Hematopoietic multipotent progenitor cell (in vitro differentiated cells): ENCODE data around the gene GNB2. TPM values are rescaled to one million over a fixed set of nuclear protein-coding genes. Genes with fewer than 3 reads are reported as not detected.
"Not testable (repeated sequence)": the region's sequence is repeated elsewhere in the genome, so short reads cannot be mapped to it uniquely, and the experiment has no call there.

Experiments
- DNase-seq, 3 donors: peaks; one replicate each; pipeline ENCODE4 v3.0.0-alpha.2; 2011 to 2015; ENCODE audit warnings: low read depth in 2 of 3, low spot score in 2 of 3
- total RNA-seq: library from RNA; depleted of rRNA; stranded (reverse); fragments of >200 nt; gene quantifications from one replicate; pipeline ENCODE4 v1.2.3, GENCODE V29; 2012

The GNB2 gene
- total RNA-seq, 1 donor: 121 TPM

DNA sequence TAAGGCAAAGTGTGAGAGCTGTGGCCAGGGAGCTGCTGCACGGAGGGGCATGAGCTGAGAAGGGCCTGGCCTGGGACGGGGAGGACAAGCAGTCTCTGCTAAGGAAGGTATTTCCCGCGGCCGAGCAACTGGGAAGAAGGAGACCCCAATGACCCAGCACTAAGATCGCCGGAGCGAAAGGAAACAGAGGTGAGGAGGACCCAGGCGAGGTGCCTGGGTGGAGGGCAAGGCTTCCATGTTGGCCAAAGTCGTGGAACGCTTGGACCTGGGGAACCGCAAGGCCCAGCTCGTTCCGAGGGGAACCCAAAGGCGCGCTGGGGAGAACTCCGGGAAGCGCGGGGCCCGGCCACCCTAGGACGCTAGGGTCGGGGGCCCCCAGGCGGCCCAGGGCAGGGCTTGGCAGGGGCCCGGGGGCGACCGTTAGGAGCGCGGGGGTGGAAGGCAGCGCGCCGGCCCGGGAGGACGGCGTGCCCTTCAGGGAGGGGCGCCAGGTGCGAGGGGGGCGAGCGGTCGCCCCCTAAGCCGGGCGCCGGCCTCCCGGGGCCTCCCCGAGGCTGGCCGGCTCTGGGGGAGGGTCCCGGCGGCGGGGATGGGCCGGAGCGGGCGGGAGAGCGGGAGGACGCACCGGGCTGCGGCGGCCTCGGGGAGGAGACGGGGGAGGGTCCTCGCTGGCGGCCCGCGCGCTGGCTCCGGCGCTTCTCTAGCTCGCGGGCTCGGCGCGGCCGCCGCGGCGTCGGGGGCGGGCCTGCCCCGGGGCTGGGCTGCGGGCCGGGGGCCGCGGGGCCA is 20.0 kb downstream of the GNB2 start:
- no peak for DNase-seq

DNA sequence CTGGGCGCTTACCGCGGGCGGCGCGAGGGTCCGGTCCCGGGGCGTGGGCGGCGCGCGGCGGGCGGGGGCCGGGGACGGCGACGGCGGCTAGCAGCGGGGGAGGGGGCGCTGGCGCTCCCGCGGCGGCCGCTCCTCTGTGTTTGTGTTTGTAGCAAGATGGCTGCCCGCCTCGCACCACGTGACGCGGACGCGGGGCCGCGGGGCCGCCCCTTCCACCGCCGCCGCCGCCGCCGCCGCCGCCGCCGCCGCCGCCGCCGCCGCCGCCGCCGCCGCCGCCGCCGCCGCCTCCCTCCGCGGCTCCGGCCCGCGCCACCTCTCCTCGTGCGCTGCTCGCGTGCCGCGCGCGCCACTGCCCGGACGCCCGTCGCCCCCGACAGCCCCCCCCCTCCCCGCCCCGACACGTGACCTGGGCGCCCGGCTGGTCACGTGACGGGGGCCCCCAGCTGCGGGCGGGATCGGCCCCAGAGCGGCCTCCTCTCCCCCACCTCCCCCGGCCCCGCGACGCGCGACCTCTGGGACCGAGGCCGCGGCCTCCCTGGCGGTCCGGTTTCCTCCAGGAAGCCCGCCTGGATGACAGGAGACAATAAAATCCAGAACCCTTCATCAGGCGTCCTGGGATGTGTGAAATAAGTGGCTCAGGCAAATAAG is 20.7 kb downstream of the GNB2 start, which contains the start of gene GIGYF1:
Gene GIGYF1 (minus strand): TSS at position 153 of the 648 bp plus-strand sequence. CDS start 6,012 bp downstream, outside the sequence.
- peak; percentile 41 to 72 (median 65) for DNase-seq

DNA sequence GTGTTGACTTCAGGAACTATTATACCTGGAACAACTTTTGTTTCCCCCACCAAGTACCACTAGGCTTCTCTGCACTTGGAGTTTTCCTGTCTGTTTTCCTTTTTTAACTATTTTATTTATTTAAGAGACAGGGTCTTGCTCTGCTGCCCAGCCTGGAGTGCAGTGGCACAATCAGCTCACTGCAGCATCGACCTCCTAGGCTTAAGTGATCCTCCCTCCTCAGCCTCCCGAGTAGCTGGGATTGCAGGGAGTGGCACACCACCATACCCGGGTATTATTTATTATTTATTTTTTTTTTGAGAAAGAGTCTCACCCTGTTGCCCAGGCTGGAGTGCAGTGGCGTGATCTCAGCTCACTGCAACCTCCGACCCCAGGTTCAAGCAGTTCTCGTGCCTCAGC is 22.6 kb downstream of the GNB2 start:
- no peak for DNase-seq

DNA sequence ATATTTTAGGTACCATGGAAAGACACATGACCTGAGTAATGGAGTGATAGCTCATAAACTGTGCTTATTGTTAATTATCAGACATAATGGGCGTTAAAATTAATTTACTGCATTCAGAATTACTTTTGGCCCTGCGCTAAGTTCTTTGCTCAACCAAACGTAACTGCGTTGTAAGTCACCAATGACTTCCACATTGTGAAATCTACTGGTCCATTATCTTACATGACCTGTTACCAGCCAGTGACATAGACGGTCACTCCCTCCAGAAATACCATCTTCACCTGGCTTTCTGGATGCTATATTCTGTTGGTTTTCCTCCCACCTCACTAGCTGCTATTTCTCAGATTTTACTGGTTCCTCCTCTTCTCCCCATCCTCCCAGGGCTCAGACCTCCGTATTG is 25.5 kb downstream of the GNB2 start:
- no peak for DNase-seq

DNA sequence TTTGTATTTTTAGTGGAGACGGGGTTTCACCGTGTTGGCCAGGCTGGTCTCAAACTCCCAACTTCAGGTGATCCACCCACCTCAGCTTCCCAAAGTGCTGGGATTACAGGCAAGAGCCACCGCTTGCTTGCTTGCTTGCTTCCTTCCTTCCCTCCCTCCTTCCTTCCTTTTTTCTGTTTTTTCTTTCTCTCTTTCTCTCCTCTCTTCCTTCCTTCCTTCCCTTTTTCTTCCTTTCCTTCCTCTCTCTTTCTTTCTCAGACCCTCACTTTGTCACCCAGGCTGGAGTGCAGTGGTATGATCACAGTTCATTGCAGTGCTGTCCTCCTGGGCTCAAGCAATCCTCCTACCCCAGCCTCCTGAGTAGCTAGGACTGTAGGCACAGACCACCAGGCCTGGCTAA is 27.5 kb downstream of the GNB2 start:
- not testable (repeated sequence) for DNase-seq

DNA sequence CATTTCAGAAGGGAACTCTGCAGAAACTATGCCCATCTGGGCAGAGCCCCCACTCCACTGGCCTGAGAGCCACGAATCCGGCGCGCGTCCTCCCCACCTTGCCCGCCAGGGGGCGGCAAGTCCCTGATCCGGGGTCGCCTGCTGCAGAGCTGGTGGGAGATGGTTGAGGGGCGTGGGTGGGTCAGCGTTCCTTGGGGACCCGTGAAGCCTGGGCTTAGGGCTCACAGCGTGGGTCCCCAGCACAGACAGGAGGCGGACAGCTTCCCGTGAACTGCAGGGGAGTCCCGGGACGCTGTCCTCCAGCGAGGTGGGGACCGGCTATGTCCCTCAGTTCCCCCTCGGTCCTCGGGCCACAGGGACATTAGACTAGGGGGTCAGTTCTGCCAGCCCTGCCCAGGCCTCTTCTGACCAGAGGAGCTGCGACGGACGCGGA is 31.8 kb downstream of the GNB2 start:
- peak; percentile 54 to 73 (median 73) for DNase-seq

DNA sequence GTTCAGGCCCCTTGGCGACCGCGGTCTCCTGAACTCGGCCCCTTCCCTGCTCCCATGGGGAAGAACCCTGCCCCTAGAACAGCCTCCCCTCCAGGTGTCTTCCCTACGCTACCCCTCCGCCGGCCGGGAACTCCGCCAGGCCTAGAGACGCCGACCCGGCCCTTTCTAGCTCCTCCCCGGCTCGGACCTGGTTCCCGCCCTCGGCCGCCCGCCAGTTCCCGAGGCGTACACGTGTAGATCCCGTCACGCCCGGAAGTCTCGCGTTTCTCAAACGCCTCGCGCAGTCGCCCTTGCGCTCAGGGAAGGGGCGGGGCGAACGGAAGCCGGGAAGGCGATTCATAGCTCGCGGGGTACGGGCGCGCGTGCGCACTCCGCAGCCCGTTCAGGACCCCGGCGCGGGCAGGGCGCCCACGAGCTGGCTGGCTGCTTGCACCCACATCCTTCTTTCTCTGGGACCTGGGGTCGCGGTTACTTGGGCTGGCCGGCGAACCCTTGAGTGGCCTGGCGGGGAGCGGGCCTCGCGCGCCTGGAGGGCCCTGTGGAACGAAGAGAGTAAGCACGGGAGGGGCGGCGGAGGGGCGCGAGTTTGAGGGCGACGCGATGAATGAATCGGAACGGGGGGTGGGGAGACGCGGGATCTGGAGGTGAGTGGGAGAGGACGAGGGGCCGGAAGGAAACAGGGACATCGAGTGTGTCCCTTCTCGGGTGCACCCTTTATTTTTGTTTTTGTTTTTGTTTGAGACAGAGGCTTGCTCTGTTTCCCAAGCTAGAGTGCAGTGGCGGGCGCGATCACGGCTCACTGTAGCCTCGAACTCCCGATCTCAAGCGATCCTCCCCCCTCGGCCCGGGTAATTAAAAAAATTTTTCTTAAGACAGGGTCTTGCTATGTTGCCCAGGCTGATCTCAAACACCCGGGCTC is 32.5 kb downstream of the GNB2 start, which contains the start of gene POP7:
Gene POP7 (plus strand): TSS at position 369 of the 919 bp plus-strand sequence. CDS start 710 bp downstream, outside the sequence.
- DNase-seq: peak; percentile 97 to 99 (median 97)

DNA sequence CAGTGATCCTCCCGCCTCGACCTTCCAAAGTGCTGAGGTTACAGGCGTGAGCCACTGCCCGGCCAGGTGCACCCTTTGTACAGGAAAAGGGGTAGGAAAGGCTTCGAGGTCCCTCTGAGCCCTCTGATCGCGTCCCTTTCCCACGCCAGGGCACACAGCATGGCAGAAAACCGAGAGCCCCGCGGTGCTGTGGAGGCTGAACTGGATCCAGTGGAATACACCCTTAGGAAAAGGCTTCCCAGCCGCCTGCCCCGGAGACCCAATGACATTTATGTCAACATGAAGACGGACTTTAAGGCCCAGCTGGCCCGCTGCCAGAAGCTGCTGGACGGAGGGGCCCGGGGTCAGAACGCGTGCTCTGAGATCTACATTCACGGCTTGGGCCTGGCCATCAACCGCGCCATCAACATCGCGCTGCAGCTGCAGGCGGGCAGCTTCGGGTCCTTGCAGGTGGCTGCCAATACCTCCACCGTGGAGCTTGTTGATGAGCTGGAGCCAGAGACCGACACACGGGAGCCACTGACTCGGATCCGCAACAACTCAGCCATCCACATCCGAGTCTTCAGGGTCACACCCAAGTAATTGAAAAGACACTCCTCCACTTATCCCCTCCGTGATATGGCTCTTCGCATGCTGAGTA is 33.3 kb downstream of the GNB2 start:
- DNase-seq: no peak

DNA sequence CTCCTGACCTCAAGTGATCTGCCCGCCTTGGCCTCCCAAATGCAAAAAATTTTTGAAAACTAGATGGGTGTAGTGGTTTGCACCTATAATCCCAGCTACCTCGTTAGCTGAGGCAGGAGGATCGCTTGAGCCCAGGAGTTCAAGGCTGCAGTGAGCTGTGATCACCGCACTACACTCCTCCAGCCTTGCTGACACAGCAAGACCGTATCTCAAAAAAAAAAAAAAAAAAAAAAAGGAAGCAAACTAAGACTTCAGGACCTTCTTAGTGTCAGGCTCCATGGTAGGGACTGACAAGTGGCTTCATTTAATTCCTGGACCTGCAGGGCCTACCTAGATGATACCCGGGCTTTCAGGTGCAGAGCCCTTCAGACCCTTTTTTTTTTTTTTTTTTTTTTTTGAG is 34.9 kb downstream of the GNB2 start:
- no peak for DNase-seq

DNA sequence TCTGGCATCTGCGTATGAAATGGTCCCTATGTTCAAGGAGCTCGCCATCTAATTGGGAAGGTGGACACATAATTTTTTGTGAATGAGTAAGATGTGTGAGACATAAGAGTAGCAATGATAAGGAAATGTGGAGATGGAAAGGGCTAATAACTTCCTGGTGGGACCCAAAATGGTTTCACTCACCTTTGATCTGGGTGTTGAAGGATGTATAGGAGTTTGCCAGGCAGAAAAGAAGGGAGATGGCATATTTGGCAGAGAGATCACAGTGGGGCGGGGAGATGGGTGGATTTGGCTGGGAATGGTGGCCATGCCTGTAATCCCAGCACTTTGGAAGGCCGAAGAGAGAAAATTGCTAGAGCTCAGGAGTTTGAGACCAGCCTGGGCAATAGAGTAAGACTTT is 36.9 kb downstream of the GNB2 start:
- no peak for DNase-seq

DNA sequence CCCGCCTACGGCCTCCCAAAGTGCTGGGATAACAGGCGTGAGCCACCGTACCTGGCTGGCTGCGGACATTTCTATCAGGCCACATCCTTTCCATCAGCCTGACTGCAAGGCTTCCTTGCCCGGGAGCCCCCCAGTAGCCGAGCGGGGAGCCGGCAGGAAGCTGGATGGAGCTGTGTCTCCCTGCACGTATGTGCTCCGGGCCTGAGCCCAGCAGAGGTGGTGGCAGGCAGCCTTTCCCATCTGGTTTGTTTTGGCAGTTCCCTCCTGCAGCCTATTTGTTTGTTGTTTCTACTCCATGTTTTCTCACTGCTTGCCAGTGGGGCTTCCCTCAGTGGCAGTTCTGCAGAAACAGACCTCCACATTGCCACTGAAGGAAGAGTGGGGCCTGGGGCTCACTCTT is 37.8 kb downstream of the GNB2 start:
- DNase-seq: no peak

DNA sequence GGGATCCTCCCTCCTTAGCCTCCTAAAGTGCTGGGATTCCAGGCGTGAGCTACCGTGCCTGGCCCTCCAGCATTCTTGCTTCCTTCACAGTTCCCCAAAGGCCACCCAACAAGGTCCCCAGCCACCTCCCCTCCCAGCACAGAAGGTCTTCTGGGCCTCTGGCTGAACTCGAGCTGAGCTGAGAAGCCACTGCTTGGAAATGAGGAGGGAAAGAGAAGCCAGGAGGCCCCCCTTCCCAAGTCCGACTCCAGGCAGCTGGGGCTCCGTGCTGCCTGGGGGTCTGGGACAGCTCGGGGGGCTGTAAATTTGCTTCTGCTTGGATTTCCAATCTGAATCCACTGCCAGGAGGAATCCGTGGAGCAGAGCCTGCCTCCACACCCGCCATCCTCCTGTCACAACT is 41.2 kb downstream of the GNB2 start:
- no peak for DNase-seq

DNA sequence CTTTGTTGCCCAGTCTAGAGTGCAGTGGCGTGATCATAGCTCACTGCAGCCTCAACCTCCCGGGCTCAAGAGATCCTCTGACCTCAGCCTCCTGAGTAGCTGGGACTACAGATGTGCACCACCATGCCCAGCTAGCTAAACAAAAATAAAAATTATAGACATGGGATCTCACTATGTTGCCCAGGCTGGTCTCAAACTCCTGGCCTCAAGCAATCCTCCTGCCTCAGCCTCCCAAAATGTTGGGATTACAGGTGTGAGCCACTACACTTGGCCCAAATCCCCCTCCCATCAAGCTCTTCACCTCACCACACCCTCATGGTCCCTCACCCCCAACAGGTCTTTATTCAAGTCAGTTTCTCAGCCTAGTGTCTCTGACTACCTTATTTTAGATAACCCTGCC is 43.5 kb downstream of the GNB2 start:
- not testable (repeated sequence) for DNase-seq

DNA sequence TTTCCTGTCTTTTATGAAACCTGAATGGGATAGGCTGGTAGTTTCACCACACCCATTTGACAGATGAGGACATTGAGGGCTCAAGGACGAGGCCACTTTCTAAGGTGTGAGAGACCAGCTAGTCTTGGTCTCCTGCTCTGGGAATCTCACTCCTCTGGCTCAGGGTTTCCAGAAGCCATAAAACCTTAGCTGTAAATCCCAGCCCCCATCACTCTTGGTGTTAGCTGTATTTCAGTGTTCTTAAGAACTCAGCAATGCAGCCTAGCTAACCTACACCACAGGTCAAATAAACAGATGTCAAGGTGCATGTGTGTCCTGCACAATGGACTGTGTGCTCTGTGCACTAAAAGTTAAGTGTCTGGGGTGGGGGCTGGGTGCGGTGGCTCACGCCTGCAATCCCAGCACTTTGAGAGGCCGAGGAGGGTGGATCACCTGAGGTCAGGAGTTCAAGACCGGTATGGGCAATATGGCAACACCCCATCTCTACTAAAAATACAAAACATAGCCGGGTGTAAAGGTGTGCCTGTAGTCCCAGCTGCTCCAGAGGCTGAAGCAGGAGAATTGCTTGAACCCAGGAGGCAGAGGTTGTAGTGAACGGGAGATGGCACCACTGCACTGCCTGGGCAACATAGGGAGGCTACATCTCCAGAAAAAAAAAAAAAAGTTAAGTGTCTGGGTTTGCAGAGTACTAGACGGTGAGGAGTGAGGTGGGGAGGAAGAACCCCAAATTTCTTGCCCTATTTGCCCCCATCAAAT is 46.2 kb downstream of the GNB2 start:
- DNase-seq: peak in 2 of 3 donors; percentile 18 to 52

DNA sequence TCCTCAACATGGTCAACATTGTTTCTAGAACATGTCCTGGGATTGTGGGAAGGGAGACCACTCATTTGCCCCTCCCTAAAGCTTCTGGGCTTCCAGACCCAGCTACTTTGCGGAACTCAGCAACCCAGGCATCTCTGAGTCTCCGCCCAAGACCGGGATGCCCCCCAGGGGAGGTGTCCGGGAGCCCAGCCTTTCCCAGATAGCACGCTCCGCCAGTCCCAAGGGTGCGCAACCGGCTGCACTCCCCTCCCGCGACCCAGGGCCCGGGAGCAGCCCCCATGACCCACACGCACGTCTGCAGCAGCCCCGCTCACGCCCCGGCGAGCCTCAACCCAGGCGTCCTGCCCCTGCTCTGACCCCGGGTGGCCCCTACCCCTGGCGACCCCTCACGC is 46.7 kb downstream of the GNB2 start, which contains the start of gene EPO:
Gene EPO (plus strand): TSS at position 190 of the 392 bp plus-strand sequence. CDS start 513 bp downstream, outside the sequence.
- peak in 1 of 3 donors; percentile 16 for DNase-seq

DNA sequence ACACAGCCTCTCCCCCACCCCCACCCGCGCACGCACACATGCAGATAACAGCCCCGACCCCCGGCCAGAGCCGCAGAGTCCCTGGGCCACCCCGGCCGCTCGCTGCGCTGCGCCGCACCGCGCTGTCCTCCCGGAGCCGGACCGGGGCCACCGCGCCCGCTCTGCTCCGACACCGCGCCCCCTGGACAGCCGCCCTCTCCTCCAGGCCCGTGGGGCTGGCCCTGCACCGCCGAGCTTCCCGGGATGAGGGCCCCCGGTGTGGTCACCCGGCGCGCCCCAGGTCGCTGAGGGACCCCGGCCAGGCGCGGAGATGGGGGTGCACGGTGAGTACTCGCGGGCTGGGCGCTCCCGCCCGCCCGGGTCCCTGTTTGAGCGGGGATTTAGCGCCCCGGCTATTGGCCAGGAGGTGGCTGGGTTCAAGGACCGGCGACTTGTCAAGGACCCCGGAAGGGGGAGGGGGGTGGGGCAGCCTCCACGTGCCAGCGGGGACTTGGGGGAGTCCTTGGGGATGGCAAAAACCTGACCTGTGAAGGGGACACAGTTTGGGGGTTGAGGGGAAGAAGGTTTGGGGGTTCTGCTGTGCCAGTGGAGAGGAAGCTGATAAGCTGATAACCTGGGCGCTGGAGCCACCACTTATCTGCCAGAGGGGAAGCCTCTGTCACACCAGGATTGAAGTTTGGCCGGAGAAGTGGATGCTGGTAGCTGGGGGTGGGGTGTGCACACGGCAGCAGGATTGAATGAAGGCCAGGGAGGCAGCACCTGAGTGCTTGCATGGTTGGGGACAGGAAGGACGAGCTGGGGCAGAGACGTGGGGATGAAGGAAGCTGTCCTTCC is 47.3 kb downstream of the GNB2 start:
- DNase-seq: no peak

DNA sequence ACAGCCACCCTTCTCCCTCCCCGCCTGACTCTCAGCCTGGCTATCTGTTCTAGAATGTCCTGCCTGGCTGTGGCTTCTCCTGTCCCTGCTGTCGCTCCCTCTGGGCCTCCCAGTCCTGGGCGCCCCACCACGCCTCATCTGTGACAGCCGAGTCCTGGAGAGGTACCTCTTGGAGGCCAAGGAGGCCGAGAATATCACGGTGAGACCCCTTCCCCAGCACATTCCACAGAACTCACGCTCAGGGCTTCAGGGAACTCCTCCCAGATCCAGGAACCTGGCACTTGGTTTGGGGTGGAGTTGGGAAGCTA is 47.9 kb downstream of the GNB2 start:
- DNase-seq: no peak

DNA sequence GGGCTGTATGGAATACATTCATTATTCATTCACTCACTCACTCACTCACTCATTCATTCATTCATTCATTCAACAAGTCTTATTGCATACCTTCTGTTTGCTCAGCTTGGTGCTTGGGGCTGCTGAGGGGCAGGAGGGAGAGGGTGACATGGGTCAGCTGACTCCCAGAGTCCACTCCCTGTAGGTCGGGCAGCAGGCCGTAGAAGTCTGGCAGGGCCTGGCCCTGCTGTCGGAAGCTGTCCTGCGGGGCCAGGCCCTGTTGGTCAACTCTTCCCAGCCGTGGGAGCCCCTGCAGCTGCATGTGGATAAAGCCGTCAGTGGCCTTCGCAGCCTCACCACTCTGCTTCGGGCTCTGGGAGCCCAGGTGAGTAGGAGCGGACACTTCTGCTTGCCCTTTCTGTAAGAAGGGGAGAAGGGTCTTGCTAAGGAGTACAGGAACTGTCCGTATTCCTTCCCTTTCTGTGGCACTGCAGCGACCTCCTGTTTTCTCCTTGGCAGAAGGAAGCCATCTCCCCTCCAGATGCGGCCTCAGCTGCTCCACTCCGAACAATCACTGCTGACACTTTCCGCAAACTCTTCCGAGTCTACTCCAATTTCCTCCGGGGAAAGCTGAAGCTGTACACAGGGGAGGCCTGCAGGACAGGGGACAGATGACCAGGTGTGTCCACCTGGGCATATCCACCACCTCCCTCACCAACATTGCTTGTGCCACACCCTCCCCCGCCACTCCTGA is 49.1 kb downstream of the GNB2 start:
- no peak for DNase-seq
